T-helper 2 cell treated with Interferon-gamma antibody and Interleukin-4, amounts not matched to agents 5 μg/mL and 100 μg/mL, for 36 hours (primary cell): Measurements from ENCODE around the gene CAPZA2.

ENCODE experiments used
- DNase-seq: peaks from one replicate; pipeline ENCODE4 v3.0.0; 2021; ENCODE audit warnings: low spot score
- H3K27ac Mint-ChIP-seq: one replicate; pipeline ENCODE4 v1.8.0; 2021; ENCODE audit warnings: mild to moderate bottlenecking, mixed read lengths
- H3K27me3 Mint-ChIP-seq: one replicate; pipeline ENCODE4 v1.8.0; 2021; ENCODE audit warnings: low read depth, mixed read lengths
- H3K36me3 Mint-ChIP-seq: one replicate; pipeline ENCODE4 v1.8.0; 2021; ENCODE audit warnings: low read depth, mixed read lengths
- H3K4me1 Mint-ChIP-seq: one replicate; pipeline ENCODE4 v1.8.0; 2021; ENCODE audit warnings: low read depth, mixed read lengths
- H3K4me3 Mint-ChIP-seq: one replicate; pipeline ENCODE4 v1.8.0; 2022; ENCODE audit warnings: mild to moderate bottlenecking, moderate library complexity, mixed read lengths
- H3K9me3 Mint-ChIP-seq: one replicate; pipeline ENCODE4 v1.8.0; 2021; ENCODE audit warnings: mixed read lengths

Gene CAPZA2

DNA sequence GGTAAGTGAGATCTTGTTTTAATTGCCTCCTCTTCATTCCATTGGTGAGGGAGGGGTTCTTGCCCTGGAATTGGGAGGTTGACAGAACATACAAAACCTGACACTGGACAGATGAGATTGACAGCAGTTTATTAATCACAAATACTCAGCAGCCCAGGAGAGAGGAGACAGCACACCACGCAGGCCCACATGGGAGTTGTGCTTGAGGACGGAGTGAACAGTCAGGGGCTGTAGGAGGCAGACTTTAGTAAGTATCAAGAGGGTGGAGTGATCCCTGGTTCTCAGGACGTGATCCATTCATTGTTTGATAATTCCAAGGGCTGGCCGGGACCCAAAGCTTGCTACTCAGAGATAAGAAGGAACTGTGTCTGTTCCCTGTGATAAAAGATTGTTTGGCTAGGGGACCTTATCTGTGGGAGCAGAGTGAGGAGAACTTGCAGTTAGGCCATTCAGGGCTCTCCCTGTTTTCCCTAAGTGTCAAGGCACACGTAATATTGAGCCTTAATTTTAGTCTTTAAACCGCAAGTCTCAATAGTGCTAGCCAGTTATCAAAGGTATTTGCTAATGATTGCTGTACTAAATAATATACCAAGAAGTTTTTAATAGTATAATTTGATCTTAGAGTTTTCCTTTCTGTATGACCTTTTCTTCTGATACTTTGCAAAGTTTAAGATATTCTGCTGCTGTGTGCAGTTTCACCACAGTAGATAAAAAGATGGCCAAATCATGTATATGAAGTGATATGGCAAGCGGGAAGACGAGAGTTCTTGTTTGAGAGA lies 14.5 kb downstream of the CAPZA2 start:
- no peaks in the 10 kb centered on the region for H3K9me3 Mint-ChIP-seq
- no peak for DNase-seq
- H3K27ac Mint-ChIP-seq = no peak overlapping the region
- H3K36me3 Mint-ChIP-seq = peaks cover 18% of the 10 kb centered on the region
- H3K27me3 Mint-ChIP-seq = no peaks in the 10 kb centered on the region
- no peak overlapping the region for H3K4me3 Mint-ChIP-seq
- H3K4me1 Mint-ChIP-seq = peaks cover 20% of the 10 kb centered on the region

DNA sequence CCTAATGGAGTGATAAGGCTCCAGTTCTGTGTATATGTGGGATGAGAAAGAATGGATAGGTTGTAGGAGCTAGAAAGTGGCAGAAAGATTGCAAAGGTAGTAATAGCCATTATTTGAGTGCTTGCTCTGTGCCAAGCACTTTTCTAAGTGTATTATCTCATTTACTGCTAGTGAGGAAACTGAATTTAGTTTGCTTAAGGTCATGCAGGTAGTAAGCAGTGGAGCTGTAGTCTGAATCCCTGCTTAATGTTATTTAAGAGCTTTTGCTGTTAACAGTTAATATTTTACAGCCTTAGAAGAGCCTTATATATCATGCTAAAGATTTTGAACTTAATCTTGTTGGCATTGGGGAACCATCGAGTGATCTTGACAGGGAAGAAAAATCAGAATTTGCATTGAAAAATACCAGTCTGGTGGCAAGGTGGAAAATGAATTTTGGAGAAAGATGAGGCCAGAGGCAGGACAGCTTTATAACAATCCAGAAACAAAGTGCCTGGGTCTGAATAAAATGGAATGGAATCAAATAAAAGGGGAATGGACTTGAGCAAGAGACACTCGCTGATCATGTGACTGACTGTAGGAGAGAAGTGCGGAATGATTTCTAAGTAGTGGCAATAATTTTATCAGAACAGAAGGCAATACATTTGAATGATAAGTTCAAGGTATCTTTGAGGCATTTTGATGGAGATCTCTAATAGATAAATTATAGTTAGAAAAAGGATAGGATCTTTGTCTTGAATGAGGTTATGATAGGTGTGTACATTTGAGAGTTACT lies 15.2 kb downstream of the CAPZA2 start:
- H3K4me1 Mint-ChIP-seq = peaks cover 16% of the 10 kb centered on the region
- no peaks in the 10 kb centered on the region for H3K9me3 Mint-ChIP-seq
- peaks cover 19% of the 10 kb centered on the region for H3K36me3 Mint-ChIP-seq
- H3K27me3 Mint-ChIP-seq = no peaks in the 10 kb centered on the region
- no peak overlapping the region for H3K27ac Mint-ChIP-seq
- DNase-seq = no peak
- H3K4me3 Mint-ChIP-seq = no peak overlapping the region

DNA sequence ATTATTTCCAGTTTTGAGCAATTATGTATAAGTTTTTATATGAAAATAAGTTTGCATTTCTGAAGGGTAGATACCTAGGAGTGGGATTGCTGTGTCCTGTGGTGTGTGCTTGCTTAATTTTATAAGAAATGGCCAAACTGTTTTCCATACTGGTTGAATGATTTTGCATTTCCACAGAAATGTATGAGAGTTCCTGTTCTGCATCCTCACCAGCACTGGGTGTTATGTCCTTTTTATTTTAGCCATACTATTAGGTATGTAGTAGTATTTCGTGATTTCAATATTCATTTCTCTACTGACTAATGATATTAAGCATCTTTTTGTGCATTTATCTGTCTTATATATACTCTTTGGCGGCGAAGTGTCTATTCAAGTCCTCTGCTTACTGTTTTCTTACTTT lies 22.3 kb downstream of the CAPZA2 start:
- H3K27ac Mint-ChIP-seq = no peak overlapping the region
- no peaks in the 10 kb centered on the region for H3K27me3 Mint-ChIP-seq
- H3K9me3 Mint-ChIP-seq = peaks cover 12% of the 10 kb centered on the region
- DNase-seq = no peak
- H3K36me3 Mint-ChIP-seq = peaks cover 45% of the 10 kb centered on the region
- H3K4me3 Mint-ChIP-seq = no peak overlapping the region
- peaks cover 5% of the 10 kb centered on the region for H3K4me1 Mint-ChIP-seq

DNA sequence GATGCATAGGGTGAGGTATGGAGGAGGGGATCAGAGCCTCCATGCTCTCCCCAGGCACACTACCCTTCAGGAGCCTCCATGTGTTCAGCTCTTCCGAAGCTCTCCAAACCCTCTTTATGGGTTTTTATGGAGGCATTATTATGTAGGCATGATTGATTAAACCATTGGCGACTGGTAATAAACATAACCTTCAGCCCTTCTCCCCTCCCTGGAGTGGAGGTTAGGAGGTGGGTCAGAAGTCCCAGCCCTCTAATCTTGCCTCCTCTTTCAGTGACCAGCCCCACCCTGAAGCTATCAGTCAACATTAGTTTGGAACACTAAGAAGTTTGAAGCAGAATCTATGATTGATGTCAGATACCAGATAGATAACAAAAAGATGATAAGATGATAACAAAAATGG lies 23.3 kb downstream of the CAPZA2 start:
- no peak for DNase-seq
- H3K27ac Mint-ChIP-seq = no peak overlapping the region
- H3K4me1 Mint-ChIP-seq = peaks cover 5% of the 10 kb centered on the region
- no peak overlapping the region for H3K4me3 Mint-ChIP-seq
- peaks cover 50% of the 10 kb centered on the region for H3K36me3 Mint-ChIP-seq
- H3K9me3 Mint-ChIP-seq = peaks cover 12% of the 10 kb centered on the region
- no peaks in the 10 kb centered on the region for H3K27me3 Mint-ChIP-seq

DNA sequence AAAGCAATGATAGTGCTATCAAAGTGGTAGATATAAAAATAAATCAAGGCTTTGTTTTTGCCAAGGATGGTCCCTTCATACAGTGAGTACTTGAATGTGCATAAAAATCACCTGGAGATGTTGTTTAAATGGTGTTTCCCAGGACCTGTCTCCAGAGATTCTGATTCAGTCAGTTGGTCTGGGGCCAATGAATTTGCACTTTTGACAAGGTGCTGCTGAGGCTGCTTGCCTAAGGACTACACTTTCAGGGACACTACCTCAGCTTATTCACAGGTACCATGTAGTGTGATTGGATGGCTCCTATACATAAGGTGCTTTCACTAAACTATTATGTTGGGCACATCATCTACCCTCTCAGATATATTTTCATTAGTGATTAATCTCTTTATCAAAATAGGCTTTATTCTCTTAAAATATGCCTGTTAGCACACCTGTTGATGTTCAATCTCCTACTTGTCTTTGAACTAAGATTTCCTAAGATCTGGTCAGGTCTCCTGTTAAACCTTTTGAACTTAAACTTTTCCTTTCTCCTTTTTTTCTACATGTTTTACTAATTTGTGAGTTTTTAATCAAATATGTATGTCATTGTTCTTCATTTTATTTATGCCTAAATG lies 24.3 kb downstream of the CAPZA2 start:
- peaks cover 47% of the 10 kb centered on the region for H3K36me3 Mint-ChIP-seq
- peaks cover 12% of the 10 kb centered on the region for H3K9me3 Mint-ChIP-seq

DNA sequence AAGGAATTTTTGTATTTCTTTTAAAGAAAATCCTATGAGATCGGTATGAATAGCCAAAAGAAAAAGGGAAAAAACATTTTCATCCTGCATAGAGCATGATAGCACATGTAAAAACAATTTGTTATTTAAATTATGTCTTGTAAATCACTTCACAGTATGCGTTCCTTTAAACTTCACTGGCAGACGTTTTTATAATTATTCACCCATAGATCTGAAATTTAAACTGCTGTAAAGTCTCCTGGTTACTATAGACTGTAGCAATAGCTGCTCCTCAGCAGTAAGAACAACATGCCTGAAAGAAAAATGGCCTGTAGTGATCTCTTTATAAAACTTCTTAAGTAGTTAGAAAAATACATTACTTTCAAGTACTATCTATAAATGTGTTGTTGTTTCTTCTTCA lies 26.5 kb downstream of the CAPZA2 start:
- H3K4me3 Mint-ChIP-seq = no peak overlapping the region
- peaks cover 55% of the 10 kb centered on the region for H3K36me3 Mint-ChIP-seq
- no peak for DNase-seq
- H3K27me3 Mint-ChIP-seq = no peaks in the 10 kb centered on the region
- peaks cover 9% of the 10 kb centered on the region for H3K9me3 Mint-ChIP-seq
- peaks cover 5% of the 10 kb centered on the region for H3K4me1 Mint-ChIP-seq
- no peak overlapping the region for H3K27ac Mint-ChIP-seq

More for the DNA sequence above, 24.3 kb downstream of the CAPZA2 start:
- Mint-ChIP-seq H3K4me3 (no peak overlapping the region), H3K27me3 (no peaks in the 10 kb centered on the region), H3K4me1 (peaks cover 5% of the 10 kb centered on the region), H3K27ac (no peak overlapping the region)
- DNase-seq = no peak

DNA sequence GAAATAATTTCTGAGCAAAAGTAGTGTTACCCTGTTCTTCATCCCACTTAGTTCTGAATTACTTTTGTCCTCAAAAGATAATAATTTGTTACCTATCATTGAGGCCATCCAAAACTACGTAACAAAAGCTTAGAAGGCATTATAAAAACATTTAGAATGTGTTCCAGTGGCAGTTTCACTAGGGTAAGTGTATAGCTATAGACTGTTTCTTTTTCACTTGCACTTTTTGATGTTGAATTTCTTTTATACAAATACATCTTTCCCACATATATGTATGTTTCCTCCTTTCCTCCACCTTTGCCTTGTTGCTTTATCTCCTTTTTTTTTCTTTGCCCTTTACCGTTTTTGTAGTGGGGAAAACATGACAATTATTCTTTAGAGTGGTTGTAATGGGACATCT lies 33.5 kb downstream of the CAPZA2 start:
- no peak for DNase-seq
- Mint-ChIP-seq H3K4me3 (no peak overlapping the region), H3K27ac (no peak overlapping the region), H3K27me3 (no peaks in the 10 kb centered on the region), H3K36me3 (peaks cover 38% of the 10 kb centered on the region), H3K4me1 (peaks cover 3% of the 10 kb centered on the region), H3K9me3 (no peaks in the 10 kb centered on the region)

DNA sequence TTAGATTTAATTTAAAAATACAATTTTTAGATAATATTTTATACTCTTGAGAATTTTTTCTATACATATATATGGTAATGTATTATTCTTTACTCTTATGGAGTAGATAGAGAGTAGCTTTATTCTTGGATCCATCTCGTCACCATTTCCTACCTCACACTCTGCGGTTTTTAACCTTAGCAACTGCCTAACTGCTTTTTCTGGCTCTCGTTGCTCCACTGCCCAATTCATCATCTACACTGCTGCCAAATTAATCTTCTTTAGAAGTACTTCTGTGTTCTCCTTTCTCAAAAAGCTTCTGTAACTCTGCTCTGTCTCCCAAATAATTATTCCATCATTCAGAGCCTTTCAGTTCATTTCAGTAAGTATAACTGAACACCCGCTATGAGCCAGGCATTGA lies 35.3 kb downstream of the CAPZA2 start:
- Mint-ChIP-seq H3K4me3 (no peak overlapping the region), H3K27me3 (no peaks in the 10 kb centered on the region), H3K27ac (no peak overlapping the region), H3K4me1 (peaks cover 3% of the 10 kb centered on the region), H3K36me3 (peaks cover 43% of the 10 kb centered on the region), H3K9me3 (no peaks in the 10 kb centered on the region)
- no peak for DNase-seq

DNA sequence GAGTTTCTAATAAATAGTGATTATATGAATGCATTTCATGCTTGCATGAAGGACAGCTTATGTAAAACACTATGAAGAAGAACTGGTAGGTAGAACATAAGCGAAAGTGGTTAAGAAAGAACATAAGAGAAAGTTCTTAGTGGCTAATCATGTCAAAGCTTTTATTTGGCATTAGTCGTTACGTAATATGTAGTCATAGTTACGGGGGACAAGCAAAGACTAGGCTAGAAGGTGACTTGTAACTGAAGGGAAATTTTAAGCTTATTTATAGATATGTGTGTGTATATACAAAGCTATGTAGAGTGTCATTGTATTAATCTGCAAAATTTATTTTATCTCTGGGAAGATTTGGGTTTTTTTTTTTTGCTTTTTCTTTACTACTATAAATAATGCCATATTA lies 36.9 kb downstream of the CAPZA2 start:
- DNase-seq = no peak
- Mint-ChIP-seq H3K9me3 (no peaks in the 10 kb centered on the region), H3K4me1 (peaks cover 3% of the 10 kb centered on the region), H3K36me3 (peaks cover 36% of the 10 kb centered on the region), H3K27me3 (no peaks in the 10 kb centered on the region), H3K4me3 (no peak overlapping the region), H3K27ac (no peak overlapping the region)

DNA sequence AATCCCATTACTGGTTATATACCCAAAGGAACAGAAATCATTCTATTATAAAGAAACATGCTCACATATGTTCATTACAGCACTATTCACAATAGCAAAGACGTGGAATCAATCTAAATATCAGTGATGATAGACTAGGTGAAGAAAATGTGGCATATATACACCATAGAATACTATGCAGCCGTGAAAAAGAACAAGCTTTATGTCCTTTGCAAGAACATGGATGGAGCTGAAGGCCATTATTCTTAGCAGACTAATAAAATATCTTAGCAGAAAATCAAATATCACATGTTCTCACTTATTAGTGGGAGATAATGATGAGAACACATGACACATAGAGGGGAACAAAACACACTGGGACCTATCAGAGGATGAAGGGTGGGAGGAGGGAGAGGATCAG lies 38.8 kb downstream of the CAPZA2 start:
- Mint-ChIP-seq H3K27ac (no peak overlapping the region), H3K9me3 (no peaks in the 10 kb centered on the region), H3K4me3 (no peak overlapping the region), H3K4me1 (peaks cover under 1% of the 10 kb centered on the region), H3K27me3 (no peaks in the 10 kb centered on the region), H3K36me3 (peaks cover 41% of the 10 kb centered on the region)
- DNase-seq = no peak

DNA sequence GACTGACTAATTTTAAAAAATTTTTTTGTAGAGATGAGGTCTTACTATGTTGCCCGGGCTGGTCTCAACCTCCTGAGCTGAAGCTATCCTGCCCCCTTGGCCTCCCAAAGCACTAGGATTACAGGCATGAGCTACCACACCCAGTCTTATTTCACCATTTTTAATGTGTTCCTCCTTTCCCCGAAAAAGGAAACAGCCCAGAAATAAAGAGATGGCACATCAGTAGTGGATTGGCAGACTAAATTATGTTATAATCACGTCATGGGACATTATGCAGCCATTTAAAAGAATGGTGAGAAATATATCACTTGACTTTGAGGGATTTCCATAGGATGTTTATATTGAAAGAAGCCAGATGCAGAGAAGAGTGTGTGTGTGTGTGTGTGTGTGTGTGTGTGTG lies 40.5 kb downstream of the CAPZA2 start:
- no peak for DNase-seq
- H3K9me3 Mint-ChIP-seq = no peaks in the 10 kb centered on the region
- no peak overlapping the region for H3K27ac Mint-ChIP-seq
- no peaks in the 10 kb centered on the region for H3K4me1 Mint-ChIP-seq
- H3K4me3 Mint-ChIP-seq = no peak overlapping the region
- H3K27me3 Mint-ChIP-seq = no peaks in the 10 kb centered on the region
- peaks cover 47% of the 10 kb centered on the region for H3K36me3 Mint-ChIP-seq

DNA sequence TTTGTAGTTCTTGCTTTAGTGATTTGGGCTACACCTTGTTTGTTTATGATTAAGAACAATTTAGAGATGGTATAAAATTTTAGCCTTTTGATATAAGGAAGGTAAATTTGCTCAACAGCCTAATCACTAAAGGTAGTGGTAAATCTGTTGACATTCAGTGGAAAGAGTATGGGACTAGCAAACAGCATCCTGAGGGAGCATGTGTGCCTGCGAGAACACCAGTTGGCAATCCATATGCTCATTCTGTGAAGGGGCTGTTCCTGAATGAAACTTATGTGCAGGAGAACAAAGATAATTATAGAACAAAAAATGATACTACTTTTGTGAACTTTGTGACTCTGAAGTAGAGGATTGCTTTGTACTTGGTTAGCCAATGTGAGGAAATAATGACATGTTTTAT lies 44.0 kb downstream of the CAPZA2 start:
- Mint-ChIP-seq H3K9me3 (no peaks in the 10 kb centered on the region), H3K36me3 (peaks cover 45% of the 10 kb centered on the region), H3K4me3 (no peak overlapping the region), H3K4me1 (peaks cover 5% of the 10 kb centered on the region), H3K27ac (no peak overlapping the region), H3K27me3 (no peaks in the 10 kb centered on the region)
- no peak for DNase-seq

DNA sequence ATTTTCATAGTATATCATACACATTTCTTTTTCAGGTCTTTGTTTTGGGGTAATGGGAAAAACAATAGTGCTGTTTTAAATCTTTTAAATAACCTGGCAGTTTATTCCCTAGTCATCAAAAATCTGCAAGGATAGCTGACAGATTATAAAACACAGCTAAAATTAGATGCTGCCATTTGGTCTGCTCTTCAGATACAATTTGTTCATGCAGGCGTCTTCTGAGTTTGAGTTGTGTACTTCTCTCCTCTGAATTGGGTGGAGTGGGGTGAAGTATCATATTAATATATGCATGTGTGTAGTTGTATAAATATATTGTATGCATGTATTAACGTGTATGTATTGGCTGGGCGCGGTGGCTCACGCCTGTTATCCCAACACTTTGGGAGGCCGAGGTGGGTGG lies 48.0 kb downstream of the CAPZA2 start:
- no peak overlapping the region for H3K27ac Mint-ChIP-seq
- no peak for DNase-seq
- H3K4me3 Mint-ChIP-seq = no peak overlapping the region
- H3K9me3 Mint-ChIP-seq = no peaks in the 10 kb centered on the region
- no peaks in the 10 kb centered on the region for H3K27me3 Mint-ChIP-seq
- peaks cover 6% of the 10 kb centered on the region for H3K4me1 Mint-ChIP-seq
- peaks cover 57% of the 10 kb centered on the region for H3K36me3 Mint-ChIP-seq

DNA sequence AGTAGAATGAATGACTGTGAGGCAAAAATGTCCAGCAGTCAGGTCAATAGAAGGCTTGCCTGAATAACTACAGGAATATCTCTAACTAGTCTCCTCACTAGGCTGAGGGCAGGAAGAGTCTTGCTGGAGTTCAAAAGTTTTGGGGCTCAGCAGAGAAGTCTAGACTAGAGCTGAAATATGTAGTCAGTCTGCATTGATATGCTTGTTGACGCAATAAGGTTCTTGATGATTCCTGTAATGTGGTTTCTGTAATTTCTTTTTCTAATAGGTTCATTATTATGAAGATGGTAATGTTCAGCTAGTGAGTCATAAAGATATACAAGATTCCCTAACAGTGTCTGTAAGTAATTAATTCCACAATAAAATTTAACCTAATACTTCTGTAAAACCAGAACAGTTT lies 49.4 kb downstream of the CAPZA2 start:
- peaks cover 50% of the 10 kb centered on the region for H3K36me3 Mint-ChIP-seq
- DNase-seq = no peak
- H3K4me3 Mint-ChIP-seq = no peak overlapping the region
- H3K27ac Mint-ChIP-seq = no peak overlapping the region
- H3K4me1 Mint-ChIP-seq = peaks cover 6% of the 10 kb centered on the region
- H3K27me3 Mint-ChIP-seq = no peaks in the 10 kb centered on the region
- no peaks in the 10 kb centered on the region for H3K9me3 Mint-ChIP-seq
